DND-41 (cell line): Measurements from ENCODE around the gene ATXN7L1.

Experiments used
- EZH2 ChIP-seq: IDR thresholded peaks from 3 replicates; pipeline ENCODE4 v1.6.1; 2012; ENCODE audit warnings: borderline replicate concordance, low read depth, mild to moderate bottlenecking, moderate library complexity, low read length, inconsistent platforms; ENCODE audit not compliant: severe bottlenecking
- TF ChIP-seq, protein P1 (sequence below): IDR thresholded peaks from 2 replicates; pipeline ENCODE4 v1.5.1; 2012; ENCODE audit warnings: borderline replicate concordance, low read length, moderate library complexity, mild to moderate bottlenecking; ENCODE audit not compliant: poor library complexity, severe bottlenecking; ENCODE audit errors: extremely low read depth

DNA sequence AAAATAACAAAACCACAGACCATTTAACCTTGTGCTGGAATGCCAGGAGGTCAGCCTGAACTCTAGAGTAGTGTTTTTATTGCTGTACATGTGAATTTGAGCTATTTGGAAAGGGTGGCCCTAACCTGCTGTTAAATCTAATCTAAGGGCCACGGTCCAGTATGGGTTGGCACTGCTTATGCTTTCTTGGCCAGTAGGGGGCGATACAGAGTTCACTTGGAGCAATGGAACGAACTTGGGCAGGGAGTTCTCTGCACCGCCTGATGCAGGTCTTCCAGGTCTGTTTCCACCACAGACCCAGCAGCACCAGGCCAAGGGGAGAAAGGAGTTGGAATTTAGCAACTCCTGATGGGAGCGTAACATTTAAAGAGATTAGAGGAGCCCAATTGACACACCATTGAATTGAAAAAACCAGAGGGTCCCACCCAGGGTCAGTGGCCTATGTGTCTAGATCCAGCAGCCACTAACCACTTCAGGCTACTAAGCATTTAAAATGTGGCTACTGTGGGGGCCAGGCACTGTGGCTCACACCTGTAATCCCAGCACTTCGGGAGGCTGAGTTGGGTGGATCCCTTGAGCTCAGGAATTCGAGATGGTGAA lies 219.4 kb downstream of the ATXN7L1 start:
- TF ChIP-seq, protein P1, sequence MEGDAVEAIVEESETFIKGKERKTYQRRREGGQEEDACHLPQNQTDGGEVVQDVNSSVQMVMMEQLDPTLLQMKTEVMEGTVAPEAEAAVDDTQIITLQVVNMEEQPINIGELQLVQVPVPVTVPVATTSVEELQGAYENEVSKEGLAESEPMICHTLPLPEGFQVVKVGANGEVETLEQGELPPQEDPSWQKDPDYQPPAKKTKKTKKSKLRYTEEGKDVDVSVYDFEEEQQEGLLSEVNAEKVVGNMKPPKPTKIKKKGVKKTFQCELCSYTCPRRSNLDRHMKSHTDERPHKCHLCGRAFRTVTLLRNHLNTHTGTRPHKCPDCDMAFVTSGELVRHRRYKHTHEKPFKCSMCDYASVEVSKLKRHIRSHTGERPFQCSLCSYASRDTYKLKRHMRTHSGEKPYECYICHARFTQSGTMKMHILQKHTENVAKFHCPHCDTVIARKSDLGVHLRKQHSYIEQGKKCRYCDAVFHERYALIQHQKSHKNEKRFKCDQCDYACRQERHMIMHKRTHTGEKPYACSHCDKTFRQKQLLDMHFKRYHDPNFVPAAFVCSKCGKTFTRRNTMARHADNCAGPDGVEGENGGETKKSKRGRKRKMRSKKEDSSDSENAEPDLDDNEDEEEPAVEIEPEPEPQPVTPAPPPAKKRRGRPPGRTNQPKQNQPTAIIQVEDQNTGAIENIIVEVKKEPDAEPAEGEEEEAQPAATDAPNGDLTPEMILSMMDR, result peak; percentile 91
- TF ChIP-seq EZH2, result no peak
